HG03159 (cell line): Measurements from ENCODE around the gene PISD.
"Not testable (repeated sequence)": the region's sequence is repeated elsewhere in the genome, so short reads cannot be mapped to it uniquely, and the experiment has no call there.

Source experiments
- ATAC-seq: cut with Tn5 transposase; IDR thresholded peaks from one replicate; pipeline ENCODE4 v1.9.1; 2021; ENCODE audit warnings: mild to moderate bottlenecking, moderate library complexity; ENCODE audit not compliant: unreplicated experiment

Gene PISD

DNA sequence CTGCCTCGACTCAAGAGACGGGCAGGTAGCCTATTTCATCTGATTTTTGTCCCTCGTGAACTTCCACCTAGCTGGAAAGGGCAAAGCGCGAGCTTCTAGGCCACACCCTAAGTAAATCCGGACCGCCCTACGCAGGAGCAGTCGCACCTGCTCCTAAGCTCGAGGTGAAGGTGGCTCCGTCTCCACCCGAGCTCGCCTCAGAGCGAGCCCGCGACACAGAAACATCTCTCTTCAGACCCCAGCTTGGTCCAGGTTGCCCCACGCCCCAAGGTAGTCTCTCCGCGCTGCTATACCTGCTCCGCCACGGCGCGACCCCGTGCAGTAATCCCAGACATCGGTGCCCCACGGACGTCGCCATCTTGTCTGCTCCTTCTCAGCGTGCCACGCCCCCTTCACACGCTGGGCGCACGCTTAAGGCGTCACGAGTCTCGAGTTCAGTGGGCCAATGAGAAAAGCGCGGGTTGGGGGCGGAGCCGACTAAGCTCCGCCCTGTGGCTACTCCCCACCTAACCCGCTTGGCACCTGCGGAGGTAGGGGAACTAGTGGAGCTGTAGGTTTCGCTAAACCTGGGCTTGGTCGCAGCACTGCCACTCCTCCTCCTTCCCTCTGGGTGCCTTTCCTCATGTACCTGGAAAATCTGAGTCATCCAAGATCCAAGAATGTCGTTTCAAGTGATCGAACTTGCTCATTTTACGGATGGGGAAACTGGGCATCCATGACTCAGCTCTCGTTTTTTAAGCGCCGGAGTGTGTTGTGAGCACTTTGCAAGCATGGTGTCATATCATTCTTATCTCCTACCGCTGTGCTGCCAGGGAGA lies at the start of gene PISD:
TSS of gene PISD (minus strand) at position 365 of the 817 bp plus-strand sequence. CDS start at position 358, 7 bp downstream.
- peak; percentile 80 for ATAC-seq

DNA sequence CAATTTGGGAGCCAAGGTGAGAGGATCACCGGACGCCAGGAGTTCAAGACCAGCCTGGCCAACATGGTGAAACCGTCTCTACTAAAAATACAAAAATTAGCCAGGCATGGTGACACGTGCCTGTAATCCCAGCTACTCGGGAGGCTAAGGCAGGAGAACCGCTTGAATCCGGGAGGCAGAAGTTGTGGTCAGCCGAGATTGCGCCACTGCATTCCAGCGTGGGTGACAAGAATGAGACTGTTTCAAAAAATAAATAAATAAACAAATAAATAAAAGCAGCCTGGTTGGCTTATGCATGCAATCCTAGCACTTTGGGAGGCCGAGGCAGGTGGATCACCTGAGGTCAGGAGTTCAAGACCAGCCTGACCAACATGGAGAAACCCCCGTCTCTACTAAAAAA lies 49.2 kb upstream of the PISD start:
- ATAC-seq: not testable (repeated sequence)

DNA sequence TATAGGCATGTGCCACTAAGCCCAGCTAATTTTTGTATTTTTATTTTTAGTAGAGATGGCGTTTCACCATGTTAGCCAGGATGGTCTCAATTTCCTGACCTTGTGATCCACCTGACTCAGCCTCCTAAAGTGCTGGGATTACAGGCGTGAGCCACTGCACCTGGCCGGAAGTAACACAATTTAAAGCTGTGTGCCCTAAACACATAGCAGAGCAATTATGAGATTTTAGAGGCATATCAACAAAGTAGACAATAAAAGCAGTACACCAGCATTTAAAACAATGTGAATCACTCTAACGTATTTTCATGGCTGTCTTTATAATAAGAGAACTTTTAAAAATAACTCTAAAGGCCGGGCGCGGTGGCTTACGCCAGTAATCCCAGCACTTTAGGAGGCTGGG lies 45.5 kb upstream of the PISD start:
- ATAC-seq: no peak

DNA sequence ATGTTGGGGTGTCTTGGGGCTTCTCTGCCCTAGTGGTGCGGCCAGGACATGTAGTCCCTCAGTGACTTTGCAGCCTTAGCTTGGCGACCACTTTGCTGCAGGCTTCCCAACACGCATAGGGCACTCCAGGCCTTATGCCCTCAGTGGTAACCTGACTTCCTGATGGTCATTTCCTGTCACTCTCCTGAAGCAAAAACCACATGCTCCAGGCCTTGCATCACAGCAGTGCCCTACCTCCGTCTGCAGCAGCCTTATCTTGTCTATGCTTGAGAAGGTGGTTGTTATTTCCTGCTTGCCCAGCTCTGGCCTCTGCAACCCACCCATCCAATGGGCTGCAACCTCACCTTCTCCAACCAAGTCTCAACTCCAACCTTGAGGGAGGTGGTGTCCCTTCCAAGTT lies 33.4 kb upstream of the PISD start:
- ATAC-seq: no peak

DNA sequence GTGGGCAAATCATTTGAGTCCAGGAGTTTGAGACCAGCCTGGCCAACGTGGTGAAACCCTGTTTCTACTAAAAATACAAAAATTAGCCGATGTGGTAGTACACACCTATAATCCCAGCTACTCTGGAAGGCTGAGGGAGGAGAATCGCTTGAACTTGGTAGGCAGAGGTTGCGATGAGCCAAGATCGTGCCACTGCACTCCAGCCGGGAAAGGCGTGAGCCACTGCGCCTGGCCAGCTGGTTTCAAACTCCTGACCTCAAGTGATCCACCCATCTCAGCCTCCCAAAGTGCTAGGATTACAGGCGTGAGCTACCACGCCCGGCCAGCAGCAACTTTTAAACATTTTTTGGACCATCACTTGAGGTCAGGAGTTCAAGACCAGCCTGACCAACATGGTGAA lies 32.0 kb upstream of the PISD start:
- not testable (repeated sequence) for ATAC-seq

DNA sequence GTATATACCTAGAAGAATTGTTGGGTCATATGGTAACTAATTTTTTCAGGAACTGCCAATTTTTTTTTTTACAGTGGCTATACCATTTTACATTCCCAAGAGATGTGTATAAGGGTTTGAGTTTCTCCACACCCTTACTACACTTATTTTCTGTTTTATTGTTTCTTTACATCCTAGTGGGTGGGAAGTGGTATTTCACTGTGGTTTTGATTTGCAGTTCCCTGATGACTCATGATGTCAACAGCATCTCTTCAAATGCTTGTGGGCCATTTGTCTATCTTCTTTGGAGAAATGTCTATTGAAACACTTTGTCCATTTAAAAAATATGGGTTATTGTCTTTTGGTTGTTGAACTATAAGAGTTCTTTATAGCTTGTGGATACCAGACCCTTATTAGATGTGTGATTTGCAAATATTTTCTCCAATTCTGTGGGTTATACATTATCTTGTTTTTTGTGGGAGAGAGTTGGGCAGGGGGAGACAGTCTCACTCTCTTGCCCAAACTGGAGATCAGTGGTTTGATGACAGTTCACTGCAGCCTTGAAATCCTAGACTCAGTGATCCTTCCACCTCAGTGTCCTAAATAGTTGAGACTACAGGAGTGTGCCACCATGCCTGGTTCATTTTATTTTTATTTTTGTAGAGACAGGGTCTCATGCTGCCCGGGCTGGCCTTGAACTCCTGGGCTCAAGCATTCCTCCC lies 30.3 kb upstream of the PISD start:
- ATAC-seq: no peak

DNA sequence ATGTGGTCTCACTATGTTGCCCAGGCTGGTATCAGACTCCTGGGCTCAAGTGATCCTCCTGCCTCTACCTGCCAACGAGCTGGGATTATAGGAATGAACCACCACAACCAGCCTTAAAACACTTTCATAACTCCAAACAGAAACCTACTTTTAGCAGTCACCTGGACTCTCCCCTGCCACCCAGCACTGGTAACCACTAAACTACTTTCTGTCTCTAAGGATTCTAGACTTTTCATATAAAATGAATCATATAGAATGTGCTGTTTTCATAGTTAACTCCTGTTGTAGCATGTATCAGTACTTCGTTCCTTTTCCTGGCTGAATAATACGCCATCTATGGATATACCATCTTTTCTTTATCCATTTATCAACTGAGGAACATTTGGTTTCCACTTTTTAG lies 29.4 kb upstream of the PISD start:
- no peak for ATAC-seq

DNA sequence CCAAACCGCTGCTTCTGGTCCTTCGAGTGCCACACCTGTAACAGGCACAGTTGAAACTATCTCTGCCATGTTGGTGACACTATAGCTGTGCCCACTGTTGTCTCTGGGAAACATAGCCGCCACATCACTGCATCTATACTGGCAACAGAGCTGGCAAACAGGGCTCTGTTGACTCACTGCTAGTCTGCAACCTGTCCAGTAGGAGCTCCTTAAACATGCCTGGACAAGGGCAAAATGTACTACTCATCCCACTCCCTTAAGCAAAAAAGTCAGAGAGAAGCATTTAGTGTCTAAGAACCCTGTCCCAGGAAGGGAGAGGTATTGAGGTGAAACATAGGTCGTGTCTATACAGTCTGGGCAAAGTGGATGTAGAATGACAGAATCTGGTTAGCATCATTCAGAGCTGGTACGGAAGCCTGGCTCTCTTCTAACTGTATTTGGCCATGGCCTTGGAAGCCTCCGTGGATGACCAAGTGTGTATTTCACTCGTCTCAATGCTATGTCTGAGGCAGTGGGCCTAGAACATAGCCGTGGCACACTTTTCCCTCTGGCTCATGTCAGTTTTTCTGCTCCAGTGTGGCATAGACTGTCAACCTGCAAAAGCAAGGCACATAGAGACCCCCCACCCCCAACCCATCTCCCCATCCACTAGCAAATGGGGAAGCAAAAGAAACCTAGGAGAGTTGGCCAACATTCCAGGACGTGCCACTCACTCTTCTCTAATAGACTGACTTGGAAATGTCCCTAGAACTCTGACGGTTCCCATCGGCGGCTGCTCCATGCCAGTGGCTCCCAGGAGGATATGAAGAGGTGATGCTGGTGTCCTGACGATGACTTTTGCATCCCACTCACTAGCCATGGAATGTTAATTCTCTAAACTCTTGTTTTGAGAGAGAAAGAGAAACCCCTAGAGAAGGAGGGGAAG lies 21.4 kb upstream of the PISD start:
- no peak for ATAC-seq

DNA sequence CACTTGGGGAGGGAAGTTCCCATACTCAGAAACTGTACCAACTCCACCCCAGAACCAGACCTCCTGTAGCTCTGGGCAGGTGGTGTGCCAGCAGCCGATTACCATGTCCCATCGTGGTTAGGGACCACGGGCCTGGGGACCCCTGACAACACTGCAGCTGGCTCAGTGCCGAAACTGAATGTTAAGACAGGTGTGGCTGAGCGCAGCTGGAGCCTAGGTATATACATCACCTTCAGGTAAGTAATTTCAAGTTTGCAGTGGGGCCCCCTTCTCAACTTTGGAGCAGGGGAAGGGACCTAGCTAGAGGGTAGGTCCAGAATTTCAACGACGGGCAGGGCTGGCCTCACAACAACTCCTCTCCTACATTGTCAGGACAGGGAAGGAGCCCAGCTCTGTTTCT lies 20.7 kb upstream of the PISD start:
- ATAC-seq: no peak

DNA sequence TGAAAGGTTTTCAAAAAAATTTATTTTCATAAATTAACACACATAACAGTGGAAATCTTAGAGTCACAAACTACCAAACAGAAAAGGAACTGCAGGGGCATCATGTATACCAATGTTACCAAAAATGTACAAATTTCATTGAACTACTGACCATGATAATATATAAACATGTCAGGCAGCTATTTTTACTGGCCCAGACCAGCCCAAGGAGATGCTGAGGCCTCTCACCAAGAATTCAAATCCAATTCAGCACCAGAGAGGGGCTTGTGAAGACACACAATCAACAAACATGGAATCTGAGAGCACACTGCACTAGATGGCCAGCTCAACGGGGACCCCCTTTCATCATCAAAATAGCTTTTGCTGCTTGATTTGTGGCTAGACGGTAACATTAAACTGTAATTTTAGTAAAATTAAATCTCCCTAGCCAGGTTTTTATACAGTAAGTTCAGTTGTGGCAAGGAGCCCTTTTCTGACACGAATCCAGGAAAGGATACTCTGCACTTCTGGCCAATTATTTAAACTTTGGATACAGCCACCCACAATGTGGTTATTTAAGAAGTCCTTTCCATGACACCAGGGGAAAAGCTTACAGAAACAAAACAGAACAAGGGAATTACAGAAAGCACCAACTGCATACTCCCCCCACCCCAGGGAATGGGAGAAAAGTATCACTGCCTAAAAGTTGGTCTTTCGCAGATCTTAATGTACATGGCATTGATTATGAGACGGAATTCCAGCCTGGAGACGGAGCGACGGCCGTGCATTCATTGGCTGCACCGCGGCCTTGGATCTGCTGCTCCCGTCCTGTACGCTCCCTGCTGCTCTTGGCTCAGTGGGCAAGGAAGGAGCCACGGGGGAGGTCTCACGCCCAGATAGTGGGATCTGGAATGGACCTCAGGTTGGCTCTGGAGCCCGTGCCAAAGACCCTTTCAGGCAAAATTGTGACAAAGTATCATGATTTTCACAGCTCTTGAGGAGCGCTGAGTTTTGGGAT lies 19.6 kb upstream of the PISD start:
- ATAC-seq: no peak

DNA sequence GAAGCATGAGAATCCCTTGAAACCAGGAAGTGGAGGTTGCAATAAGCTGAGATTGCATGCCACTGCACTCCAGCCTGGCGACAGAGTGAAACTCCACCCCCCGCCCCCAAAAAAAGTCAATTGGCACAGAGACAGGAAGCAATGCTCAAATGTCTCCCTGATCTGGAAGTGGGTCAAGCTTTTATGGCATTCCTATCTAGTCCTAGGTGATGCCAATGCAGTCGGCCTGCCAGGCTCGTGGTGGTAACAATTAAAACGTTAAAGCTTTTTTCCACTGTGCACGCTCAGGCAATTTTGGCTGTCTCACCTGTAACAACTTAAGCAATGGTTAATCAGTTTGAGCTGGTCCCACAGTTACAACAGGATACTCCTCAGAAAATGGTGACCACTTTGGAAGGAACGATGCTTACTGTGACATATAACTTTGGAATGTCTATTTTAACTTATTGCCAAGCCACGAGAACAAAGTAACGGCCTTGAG lies 18.9 kb upstream of the PISD start:
- ATAC-seq: no peak

DNA sequence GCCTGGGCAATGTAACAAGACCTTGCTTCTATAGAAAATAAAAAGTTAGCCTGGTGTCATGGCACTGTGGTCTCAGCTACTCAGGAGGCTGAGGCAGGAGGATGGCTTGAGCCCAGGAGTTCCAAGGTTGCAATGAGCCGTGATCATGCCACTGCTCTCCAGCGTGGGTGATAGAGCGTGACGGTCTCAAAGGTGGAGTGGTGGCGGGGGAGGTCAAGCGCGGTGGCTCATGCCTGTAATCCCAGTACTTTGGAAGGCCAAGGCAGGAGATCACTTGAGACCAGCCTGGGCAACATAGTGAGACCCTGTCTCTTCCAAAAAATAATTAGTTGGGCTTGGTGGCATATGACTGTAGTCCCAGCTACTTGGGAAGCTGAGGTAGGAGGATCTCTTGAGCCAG lies 16.7 kb upstream of the PISD start:
- no peak for ATAC-seq

DNA sequence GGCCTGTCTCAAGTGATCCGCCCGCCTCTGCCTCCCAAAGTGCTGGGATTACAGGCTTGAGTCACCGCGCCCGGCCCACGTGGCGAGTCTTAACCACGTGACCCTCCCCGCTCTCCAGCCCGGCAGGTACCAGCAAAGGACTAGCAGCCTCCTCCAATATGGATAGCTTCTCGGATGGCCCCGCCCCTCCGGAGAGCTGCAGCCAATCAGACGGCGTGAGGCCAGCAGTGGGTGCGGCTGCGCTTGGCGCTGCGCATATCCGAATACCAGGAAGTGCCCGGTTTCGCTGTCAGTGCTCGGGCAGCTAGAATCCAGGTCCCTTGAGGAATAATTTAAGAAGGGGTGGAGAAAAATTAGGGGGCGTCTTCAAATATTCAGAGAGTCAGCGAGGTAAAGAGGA lies 14.7 kb upstream of the PISD start:
- peak; percentile 82 for ATAC-seq

DNA sequence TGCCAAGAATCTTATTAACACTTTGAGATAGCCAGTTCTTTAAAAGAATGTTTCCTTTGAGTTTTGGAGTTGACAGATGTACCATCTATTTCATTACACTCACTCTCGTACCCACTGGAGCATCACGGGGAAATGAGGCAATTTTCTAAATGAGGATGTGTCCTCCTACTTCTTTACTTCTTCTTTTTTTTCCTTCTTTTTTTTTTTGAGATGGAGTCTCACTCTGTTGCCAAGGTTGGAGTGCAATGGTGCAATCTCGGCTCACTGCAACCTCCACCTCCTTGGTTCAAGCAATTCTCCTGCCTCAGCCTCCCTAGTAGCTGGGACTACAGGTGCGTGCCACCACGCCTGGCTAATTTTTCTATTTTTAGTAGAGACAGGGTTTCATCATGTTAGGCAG lies 12.2 kb upstream of the PISD start:
- not testable (repeated sequence) for ATAC-seq

DNA sequence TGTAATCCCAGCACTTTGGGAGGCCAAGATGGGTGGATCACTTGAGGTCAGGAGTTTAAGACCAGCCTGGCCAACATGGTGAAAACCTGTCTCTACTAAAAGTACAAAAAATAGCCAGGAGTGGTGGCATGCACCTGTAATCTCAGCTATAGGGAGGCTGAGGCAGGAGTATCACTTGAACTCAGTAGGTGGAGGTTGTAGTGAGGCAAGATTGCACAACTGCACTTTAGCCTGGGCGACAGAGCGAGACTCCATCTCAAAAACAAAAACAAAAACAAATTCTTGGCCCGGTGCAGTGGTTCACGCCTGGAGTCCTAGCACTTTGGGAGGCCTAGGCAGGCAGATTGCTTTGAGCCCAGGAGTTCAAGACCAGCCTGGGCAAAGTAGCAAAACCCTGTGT lies 6.8 kb upstream of the PISD start:
- ATAC-seq: not testable (repeated sequence)

DNA sequence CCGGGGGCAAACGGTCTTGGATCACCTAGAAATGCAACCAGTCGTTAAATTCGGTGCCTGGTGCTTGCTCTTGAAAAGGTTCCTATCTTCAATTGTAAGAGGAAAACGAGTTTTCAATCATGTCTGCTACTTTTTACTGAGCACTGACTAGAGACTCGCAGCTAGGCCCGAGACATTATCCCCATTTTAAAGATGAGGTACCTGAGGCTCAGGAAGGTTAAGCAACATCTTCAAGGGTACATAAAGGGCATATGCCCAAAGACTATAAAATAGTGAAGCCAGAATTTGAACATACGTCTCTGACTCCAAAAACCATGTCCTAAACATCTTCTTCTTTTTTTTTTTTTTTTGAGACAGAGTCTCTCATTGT lies 638 bp upstream of the PISD start:
- no peak for ATAC-seq

DNA sequence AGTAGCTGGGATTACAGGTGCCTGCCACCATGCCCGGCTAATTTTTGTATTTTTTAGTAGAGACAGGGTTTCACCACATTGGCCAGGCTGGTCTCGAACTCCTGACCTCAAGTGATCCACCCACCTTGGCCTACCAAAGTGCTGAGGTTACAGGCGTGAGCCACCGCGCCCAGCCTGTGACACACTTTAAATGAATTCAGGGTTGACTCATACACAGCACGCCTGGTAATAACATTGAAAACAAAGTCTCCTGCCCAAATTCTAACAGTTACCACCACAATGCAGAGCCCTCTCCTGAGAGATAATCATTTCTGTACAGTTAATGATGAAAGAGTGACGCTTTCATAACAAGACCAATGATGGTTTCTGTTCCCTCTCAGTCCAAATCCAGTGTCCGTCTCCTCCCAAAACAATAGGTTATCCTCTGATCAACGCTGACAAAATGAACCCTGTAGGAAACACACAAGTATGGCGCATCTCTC lies 1.1 kb downstream of the PISD start:
- not testable (repeated sequence) for ATAC-seq

DNA sequence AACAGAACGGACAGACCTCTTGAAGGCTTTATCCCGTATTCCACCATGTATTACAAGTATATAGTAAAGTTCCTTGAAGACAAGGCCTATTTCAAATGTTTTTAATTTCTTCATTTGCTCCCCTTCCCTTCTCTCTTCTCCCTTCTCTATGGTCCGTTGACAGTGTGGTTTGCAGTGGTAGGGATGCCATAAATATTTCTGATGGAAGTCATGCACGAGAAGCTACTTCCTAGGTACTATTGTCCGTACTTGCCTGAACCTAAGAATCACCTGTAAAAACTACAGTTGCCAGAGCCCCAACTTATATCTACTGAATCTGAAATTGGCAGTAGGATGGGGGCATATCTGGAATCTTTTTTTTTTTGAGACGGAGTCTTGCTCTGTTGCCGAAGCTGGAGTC lies 2.8 kb downstream of the PISD start:
- ATAC-seq: no peak

DNA sequence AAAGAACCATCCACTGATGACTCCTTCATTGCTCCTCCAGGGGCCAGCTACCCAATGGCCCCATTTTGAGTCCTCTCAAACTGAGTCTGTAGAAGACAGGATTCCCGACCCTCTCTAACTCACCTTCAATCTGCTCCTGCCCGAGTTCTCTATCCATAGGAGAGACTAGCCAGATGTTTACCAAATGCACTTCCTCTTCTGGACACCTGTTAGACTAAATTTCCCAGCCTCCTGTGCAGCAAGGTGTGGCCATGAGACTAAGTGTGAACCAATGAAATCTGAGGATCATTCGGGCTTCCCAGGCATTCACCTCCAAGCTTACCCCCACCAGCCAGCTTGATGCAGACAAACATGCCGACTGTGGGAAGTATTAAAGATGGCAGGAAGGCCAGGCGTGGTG lies 7.6 kb downstream of the PISD start:
- no peak for ATAC-seq

DNA sequence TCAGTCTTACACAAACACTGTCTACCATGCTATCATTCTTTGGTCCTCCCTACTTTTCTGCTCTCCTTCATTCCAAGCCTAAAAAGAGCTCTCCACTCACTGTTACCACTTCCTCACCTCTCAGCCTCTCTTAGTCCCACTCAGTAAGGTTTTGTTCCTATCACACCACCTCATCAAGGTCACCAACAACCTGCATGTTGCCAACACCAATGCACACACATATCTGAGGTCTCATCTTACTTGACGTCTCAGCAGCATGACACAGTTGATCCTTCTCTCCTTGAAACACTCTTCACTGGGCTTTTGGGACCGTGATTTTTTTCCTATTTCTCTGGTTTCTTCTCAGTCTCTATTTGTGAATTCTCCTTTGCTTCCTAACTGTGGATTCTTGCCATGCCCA lies 8.1 kb downstream of the PISD start:
- ATAC-seq: no peak
